Suppressor macrophage (primary cell): ENCODE results near the gene BBOF1.

Experiments used
- DNase-seq, 4 experiments: peaks; one replicate each; pipeline ENCODE4 v3.0.0-alpha.2; 2020 to 2022

BBOF1 gene

DNA sequence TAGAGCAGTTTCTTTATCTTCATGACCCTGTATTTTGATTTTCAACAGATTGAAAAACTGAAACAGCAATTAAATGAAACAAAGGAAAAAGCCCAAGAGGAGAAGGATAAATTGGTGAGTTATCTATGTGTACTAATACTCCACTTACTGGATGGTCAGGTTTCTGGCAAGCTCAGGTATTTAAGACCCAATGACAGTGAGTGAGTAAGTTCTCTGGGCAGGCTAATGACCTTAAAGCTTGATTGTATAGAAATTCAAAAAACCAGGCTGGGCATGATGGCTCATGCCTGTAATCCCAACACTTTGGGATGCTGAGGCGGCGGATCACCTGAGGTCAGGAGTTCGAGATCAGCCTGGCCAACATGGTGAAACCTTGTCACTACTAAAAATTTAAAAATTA lies 10.0 kb downstream of the BBOF1 start:
- DNase-seq: no peak

DNA sequence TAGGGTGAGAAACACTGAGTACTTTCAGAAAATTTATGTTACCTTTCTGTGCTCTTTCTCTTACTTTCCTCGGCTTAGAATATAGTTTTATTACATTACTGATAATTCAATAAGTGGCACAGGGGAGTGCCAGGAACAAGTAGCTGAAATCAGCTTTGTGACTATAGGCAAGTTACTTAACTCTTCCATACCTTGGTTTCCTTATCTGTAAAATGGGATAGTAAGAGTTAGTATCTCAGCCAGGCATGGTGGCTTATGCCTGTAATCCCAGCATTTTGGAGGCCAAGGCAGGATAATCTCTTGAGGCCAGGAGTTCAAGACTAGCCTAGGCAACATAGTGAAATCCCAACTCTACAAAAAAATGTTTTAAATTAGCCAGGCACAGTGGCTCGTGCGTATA lies 15.4 kb downstream of the BBOF1 start:
- no peak for DNase-seq

- peak in 1 of 4 experiments; percentile 15 for DNase-seq
These were observed 16.4 kb downstream of the BBOF1 start for GRCh38 chr14:74035556-74035955.

- DNase-seq: peak; percentile 31 to 76 (median 70)
These were observed 19.1 kb downstream of the BBOF1 start for GRCh38 chr14:74038020-74038859.

DNA sequence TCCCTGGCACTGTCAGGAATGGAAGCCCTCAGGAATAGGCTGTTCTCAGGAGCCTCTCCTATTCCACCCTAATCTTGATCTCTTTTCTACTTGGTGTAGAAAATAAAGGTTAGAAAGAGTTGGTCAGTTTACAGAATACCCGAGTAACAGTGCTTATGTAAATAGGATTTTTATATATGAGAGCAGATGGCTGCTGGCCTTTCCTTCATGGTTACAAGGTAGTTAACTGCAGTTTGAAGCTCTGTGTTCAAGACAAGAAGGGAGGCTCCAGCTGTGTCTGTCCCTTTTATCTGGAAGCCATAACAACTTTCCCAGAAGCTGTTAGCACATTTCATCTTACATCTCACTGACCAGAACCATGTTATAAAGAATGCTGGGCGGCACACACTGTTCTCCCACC lies 23.1 kb downstream of the BBOF1 start:
- DNase-seq: no peak

DNA sequence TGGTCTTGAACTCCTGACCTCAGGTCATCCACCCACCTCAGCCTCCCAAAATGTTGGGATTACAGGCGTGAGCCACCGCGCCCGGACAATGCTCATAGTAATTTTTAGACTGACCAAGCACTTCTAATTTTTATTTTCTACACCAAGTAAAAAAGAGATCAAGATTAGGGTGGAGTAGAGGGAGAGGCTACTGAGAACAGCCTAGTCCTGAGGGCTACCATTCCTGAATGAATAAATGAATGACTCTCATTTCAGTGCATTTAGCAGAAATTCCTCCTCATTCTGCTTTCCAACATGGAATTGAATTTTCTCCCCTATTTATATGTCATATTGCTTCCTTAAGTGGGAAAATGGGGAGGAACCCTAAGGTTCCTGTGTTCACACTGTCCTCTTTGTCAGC lies 26.4 kb downstream of the BBOF1 start:
- DNase-seq: no peak

- peak in 1 of 4 experiments; percentile 23 for DNase-seq
These were observed 29.1 kb downstream of the BBOF1 start for GRCh38 chr14:74048281-74048680.

GRCh38 chr14:74049876-74050495 lies 30.8 kb downstream of the BBOF1 start:
- peak in 2 of 4 experiments; percentile 38 to 53 for DNase-seq

GRCh38 chr14:74062809-74063150 lies 43.6 kb downstream of the BBOF1 start:
- DNase-seq: no peak

GRCh38 chr14:74064426-74064825 lies 45.3 kb downstream of the BBOF1 start:
- peak; percentile 26 to 75 (median 54) for DNase-seq

GRCh38 chr14:74064883-74065282 lies 45.7 kb downstream of the BBOF1 start:
- DNase-seq: peak in 3 of 4 experiments; percentile 4 to 30 (median 12)

- no peak for DNase-seq
These were observed 46.8 kb downstream of the BBOF1 start for GRCh38 chr14:74065746-74066575.

GRCh38 chr14:74077401-74077800 lies 58.3 kb downstream of the BBOF1 start:
- DNase-seq: no peak

- no peak for DNase-seq
These were observed 61.8 kb downstream of the BBOF1 start for GRCh38 chr14:74080820-74081460.

DNA sequence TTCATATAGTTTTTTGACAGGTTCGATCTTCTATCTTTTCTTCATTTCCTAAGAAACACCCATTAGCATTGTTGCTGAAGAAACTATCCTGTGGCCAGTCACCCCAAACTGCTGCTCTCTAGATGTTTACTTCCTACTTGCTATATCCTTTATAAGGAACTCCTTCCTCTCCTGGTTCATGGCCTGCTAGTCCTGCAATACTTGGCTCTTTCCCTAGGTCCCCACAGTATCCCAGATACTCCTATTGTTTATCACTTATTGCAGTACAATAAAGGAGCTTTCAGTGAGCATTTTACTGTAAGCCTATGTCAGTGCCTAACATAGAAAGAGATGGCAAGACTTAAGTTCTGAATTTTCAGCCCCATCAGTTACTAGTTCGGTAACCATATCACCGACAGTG lies 62.3 kb downstream of the BBOF1 start:
- DNase-seq: peak in 1 of 4 experiments; percentile 10

GRCh38 chr14:74083161-74083560 lies 64.0 kb downstream of the BBOF1 start:
- no peak for DNase-seq

DNA sequence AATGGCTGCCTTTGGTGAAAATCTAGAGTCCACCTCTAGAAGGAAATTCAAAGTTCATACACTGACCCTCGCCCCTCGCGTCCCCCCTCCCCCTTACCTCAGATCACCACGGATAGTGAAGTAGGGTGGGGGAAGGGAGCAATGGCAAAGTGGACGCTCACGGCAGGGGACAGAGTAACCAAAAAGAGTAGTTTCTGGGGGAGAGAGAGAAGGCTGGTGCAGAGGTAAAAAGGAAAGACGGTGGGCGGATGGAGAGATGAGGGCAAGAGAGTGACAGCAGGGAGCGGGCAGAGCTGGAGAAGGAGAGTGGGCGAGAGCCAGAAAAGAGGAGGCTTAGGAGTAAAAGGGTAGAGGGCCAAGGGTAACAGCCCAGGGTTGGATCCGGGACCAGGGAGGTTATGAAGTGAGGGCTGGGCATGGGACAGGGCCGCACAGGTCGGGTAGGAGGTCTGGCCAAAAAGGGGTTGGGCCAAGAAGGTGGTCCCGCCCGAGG lies 64.7 kb downstream of the BBOF1 start:
- no peak for DNase-seq

DNA sequence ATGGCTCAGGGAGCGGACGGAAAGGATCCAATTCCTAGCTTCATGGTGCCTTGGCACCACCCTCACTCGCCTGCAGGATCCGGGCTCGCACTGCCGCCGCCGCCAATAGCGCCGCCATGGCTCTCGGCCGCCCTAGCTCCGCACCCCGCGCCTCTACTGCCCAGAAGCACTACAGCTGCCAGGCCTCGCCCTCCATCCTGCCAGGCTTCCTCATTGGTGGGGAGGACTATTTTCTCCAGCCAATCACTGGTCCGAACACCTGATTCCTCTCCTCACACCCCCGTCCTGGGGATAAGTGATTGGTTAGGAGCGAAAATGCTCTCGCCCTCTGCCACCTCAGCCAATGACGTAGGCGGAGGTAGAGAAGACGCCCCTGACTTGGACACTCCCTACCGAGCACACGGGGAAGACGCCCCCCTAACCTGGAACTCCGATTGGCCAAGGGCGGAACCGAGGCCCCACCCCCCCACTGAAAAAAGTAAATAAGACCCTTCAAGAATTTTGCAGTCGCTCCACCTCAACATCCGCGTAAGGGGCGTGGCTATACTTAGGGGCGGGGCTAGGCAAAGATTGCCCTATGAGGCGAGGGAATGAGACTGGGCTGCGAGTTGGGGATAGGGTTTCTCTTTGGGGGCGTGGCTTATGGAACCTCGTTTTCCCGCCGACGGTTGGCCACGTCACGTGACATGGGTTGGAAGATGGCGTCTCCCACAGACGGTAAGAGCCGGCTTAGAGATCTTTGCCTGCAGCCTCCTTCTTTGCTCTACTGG lies 65.3 kb downstream of the BBOF1 start, which contains the start of the genes ALDH6A1 and LIN52:
TSS of gene ALDH6A1 (minus strand) at position 177 of the 770 bp plus-strand sequence. CDS start at position 118, 59 bp downstream.
TSS of gene LIN52 (plus strand) at position 680 of the 770 bp plus-strand sequence. CDS start at position 699, 19 bp downstream.
- peak; percentile 99 to 100 (median 100) for DNase-seq

DNA sequence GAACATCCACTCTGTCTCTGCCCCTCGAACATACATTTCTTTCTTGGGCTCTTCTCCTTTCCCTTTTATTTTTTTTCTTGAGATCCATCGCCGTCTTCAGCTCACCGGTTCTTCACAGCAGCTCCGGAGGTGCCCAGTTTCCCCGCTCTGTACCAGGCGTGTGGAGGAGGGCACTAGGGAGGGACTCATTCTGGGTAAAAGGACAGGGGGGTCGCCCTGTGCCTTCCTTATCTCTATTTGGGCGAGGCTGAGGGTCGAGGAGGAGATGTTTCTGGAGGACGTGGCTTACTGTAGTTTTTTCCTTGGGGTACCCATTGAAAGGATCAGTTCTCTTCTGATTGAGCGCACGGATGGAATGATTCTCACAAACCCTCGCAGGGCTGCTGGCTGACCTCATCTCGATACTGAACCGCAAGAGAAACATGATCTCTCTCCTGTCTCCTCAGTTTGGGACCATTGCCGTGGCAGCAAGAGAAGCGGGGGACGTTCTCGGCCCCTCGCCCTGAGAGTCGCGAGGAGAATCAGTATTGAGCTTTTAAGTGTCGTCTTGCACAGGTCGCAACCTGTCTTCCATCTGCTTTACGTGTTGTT lies 66.0 kb downstream of the BBOF1 start:
- peak in 2 of 4 experiments; percentile 13 to 16 for DNase-seq

DNA sequence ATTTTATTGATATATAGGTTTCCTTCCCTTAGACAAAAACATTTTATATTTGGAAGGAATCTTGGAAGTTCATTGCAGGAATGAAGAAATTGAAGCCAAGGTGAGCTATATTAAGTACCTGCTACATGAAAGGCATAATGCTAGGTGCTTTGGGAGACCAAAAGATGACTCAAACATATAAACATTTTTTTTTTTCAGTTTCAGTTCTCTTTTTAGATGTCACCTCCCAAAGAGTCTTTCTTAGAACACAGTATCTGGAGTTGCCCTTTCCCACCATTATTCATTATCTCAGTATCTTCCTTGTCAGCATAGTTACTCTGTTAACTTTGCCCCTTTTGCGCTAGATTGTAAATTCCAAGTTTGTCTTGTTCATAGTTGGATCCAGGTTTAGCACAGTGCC lies 66.7 kb downstream of the BBOF1 start:
- DNase-seq: peak in 2 of 4 experiments; percentile 12 to 34
